ENCODE results near the gene MVD.
A peak's percentile ranks its signal among the peaks of the same experiment; 100 is the strongest.

MVD gene

GRCh38 chr16:88706229-88706964 is 43.5 kb upstream of the MVD start, which contains the start of the genes CTU2 and RNF166:
Gene CTU2, plus strand, starts transcription at chr16:88706503. Its CDS starts 28 bp downstream, at chr16:88706531.
Gene RNF166, minus strand, starts transcription at chr16:88706408. Its CDS starts 83 bp downstream, at chr16:88706325.
- DNase-seq: peak; percentile 71
- H3K4me3 ChIP-seq (ENCODE audit: low read depth, low read length): peak within 1 kb of the TSS; percentile 62
- no peaks in the 10 kb centered on the region for H3K27me3 ChIP-seq (ENCODE audit: insufficient read depth, low read depth, severe bottlenecking)
- H3K36me3 ChIP-seq: no peaks in the 10 kb centered on the region
- H3K9me3 ChIP-seq (ENCODE audit: severe bottlenecking): no peaks in the 10 kb centered on the region
- TF ChIP-seq CTCF (IDR thresholded peaks at IDR 0.05; ENCODE audit: low read depth, low read length): no peak
- peak within 1 kb of the TSS; percentile 52; the same call in 1 of the 2 replicates for H3K27ac ChIP-seq

- Histone ChIP-seq H3K9me3 (ENCODE audit: severe bottlenecking) (no peaks in the 10 kb centered on the region), H3K36me3 (no peaks in the 10 kb centered on the region), H3K4me3 (ENCODE audit: low read depth, low read length) (peak overlapping the region; percentile 48), H3K27ac (0 out of 2 replicates have a peak overlapping the region, but pooled peaks have one; percentile 52), H3K27me3 (ENCODE audit: insufficient read depth, low read depth, severe bottlenecking) (no peaks in the 10 kb centered on the region)
- DNase-seq: no peak
- TF ChIP-seq CTCF (IDR thresholded peaks at IDR 0.05; ENCODE audit: low read depth, low read length): no peak
These were observed 42.9 kb upstream of the MVD start for GRCh38 chr16:88705801-88706228.

- H3K27me3 ChIP-seq (ENCODE audit: insufficient read depth, low read depth, severe bottlenecking): no peaks in the 10 kb centered on the region
- H3K4me3 ChIP-seq (ENCODE audit: low read depth, low read length): peak overlapping the region; percentile 48
- no peak for TF ChIP-seq CTCF (IDR thresholded peaks at IDR 0.05; ENCODE audit: low read depth, low read length)
- no peaks in the 10 kb centered on the region for H3K36me3 ChIP-seq
- H3K9me3 ChIP-seq (ENCODE audit: severe bottlenecking): no peaks in the 10 kb centered on the region
- no peak overlapping the region for H3K27ac ChIP-seq
- no peak for DNase-seq
These were observed 42.3 kb upstream of the MVD start for GRCh38 chr16:88705076-88705684.

GRCh38 chr16:88703486-88704309 is 40.8 kb upstream of the MVD start:
- Histone ChIP-seq H3K9me3 (ENCODE audit: severe bottlenecking) (no peaks in the 10 kb centered on the region), H3K27me3 (ENCODE audit: insufficient read depth, low read depth, severe bottlenecking) (no peaks in the 10 kb centered on the region), H3K27ac (no peak overlapping the region), H3K36me3 (no peaks in the 10 kb centered on the region), H3K4me3 (ENCODE audit: low read depth, low read length) (no peak overlapping the region)
- DNase-seq: no peak
- no peak for TF ChIP-seq CTCF (IDR thresholded peaks at IDR 0.05; ENCODE audit: low read depth, low read length)

- DNase-seq: no peak
- TF ChIP-seq CTCF (IDR thresholded peaks at IDR 0.05; ENCODE audit: low read depth, low read length): no peak
- Histone ChIP-seq H3K36me3 (no peaks in the 10 kb centered on the region; the same call in 1 of the 2 replicates), H3K4me3 (ENCODE audit: low read depth, low read length) (no peak overlapping the region), H3K27me3 (ENCODE audit: insufficient read depth, low read depth, severe bottlenecking) (no peaks in the 10 kb centered on the region), H3K27ac (no peak overlapping the region), H3K9me3 (ENCODE audit: severe bottlenecking) (no peaks in the 10 kb centered on the region)
These were observed 39.7 kb upstream of the MVD start for GRCh38 chr16:88702371-88703210.

All from WERI-Rb-1 (cell line).